Measurements from ENCODE around the gene TBXAS1.

DNA sequence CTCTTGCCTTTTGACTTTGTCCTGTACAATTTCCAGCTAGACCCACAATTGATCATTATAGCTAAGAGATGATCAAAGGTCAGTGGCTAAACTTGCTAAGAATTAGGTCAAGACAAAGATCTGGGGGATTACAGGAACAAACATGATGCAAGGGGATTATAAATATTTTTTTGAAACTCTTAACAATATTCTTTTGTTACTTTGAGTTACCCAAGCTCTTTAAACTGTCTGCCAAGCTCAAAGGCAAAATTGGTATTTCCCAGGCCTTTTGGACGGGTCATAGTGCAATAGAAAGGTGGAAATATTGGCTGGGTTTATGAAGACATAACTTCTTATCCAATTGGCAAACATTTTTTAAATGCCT is 23.4 kb downstream of the TBXAS1 start:
- TF ChIP-seq, protein P1, sequence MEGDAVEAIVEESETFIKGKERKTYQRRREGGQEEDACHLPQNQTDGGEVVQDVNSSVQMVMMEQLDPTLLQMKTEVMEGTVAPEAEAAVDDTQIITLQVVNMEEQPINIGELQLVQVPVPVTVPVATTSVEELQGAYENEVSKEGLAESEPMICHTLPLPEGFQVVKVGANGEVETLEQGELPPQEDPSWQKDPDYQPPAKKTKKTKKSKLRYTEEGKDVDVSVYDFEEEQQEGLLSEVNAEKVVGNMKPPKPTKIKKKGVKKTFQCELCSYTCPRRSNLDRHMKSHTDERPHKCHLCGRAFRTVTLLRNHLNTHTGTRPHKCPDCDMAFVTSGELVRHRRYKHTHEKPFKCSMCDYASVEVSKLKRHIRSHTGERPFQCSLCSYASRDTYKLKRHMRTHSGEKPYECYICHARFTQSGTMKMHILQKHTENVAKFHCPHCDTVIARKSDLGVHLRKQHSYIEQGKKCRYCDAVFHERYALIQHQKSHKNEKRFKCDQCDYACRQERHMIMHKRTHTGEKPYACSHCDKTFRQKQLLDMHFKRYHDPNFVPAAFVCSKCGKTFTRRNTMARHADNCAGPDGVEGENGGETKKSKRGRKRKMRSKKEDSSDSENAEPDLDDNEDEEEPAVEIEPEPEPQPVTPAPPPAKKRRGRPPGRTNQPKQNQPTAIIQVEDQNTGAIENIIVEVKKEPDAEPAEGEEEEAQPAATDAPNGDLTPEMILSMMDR (conservative IDR thresholded peaks at IDR 0.05; ENCODE audit: low read length) = no peak
- no peak for TF ChIP-seq EZH2phosphoT487 (IDR thresholded peaks at IDR 0.05; ENCODE audit: borderline replicate concordance)

All from Loucy (cell line).